Activated CD4-positive, alpha-beta T cell treated with anti-CD3 and anti-CD28 coated beads for 24 hours (primary cell): ENCODE data around the gene UMPS.
"Not testable (repeated sequence)": the region's sequence is repeated elsewhere in the genome, so short reads cannot be mapped to it uniquely, and the experiment has no call there.

Source experiments
- DNase-seq, 2 donors: peaks; one replicate each; pipeline ENCODE4 v3.0.0-alpha.2; 2020; ENCODE audit warnings: low read depth in 2 of 2

Gene UMPS

GRCh38 chr3:124780356-124780755 lies 50.1 kb downstream of the UMPS start:
- DNase-seq: no peak

- no peak for DNase-seq
These were observed 50.7 kb downstream of the UMPS start for GRCh38 chr3:124780761-124781475.

GRCh38 chr3:124781476-124782376 lies 51.5 kb downstream of the UMPS start:
- no peak for DNase-seq

- not testable (repeated sequence) for DNase-seq
These were observed 52.1 kb downstream of the UMPS start for GRCh38 chr3:124782377-124782712.

- DNase-seq: no peak
These were observed 53.4 kb downstream of the UMPS start for GRCh38 chr3:124783696-124784095.

- no peak for DNase-seq
These were observed 54.6 kb downstream of the UMPS start for GRCh38 chr3:124784686-124785382.

GRCh38 chr3:124785973-124786372 lies 55.7 kb downstream of the UMPS start:
- DNase-seq: no peak

GRCh38 chr3:124786511-124787241 lies 56.4 kb downstream of the UMPS start:
- DNase-seq: no peak

- no peak for DNase-seq
These were observed 57.4 kb downstream of the UMPS start for GRCh38 chr3:124787476-124788195.

- DNase-seq: no peak
These were observed 58.0 kb downstream of the UMPS start for GRCh38 chr3:124788254-124788745.

- DNase-seq: not testable (repeated sequence)
These were observed 58.9 kb downstream of the UMPS start for GRCh38 chr3:124789103-124789502.

GRCh38 chr3:124791142-124791541 lies 60.9 kb downstream of the UMPS start:
- no peak for DNase-seq

GRCh38 chr3:124791639-124792151 lies 61.4 kb downstream of the UMPS start:
- no peak for DNase-seq

GRCh38 chr3:124792341-124793040 lies 62.2 kb downstream of the UMPS start:
- no peak for DNase-seq

- no peak for DNase-seq
These were observed 62.9 kb downstream of the UMPS start for GRCh38 chr3:124793054-124793739.

- DNase-seq: no peak
These were observed 66.2 kb downstream of the UMPS start for GRCh38 chr3:124796477-124796876.

- no peak for DNase-seq
These were observed 67.2 kb downstream of the UMPS start for GRCh38 chr3:124797426-124797945.
